ENCODE results near the gene TMIGD1.

DNA sequence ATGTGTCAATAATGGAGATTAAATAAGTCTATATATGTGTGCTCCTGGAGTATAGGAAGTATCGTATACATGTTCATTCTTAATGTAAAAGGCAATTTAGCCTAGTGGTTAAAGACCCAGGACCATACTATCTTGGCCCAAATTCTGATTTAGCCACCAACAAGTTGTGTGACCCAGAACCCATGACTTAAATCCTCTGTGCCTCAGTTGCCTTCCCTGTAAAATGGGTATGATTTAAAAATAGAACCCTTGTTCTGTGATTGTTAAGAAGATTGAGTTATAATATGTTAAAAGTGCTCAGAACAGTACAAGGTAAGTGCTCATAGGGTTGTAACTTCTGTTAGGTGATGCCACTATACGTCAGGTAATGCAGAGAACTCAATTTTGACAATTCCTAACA is 23.3 kb downstream of the TMIGD1 start:
- TF ChIP-seq CTCF (conservative IDR thresholded peaks at IDR 0.05 in 1 of 2, IDR thresholded peaks at IDR 0.05 in 1 of 2; ENCODE audit: low read depth in 1 of 2, low read length in 2 of 2) = no peak
- TF ChIP-seq EZH2 (IDR thresholded peaks at IDR 0.05; ENCODE audit: low read length, missing control alignments) = no peak
